CD4-positive, alpha-beta T cell treated with Interleukin-4 for 4 hours (primary cell): ENCODE data around the gene RAG2.

Source experiments
- DNase-seq: peaks from one replicate; pipeline ENCODE4 v3.0.0-alpha.2; 2020

RAG2 gene

GRCh38 chr11:36598051-36598450, at the start of gene RAG2:
RAG2 (minus strand) TSS chr11:36598236; CDS start chr11:36594168, 4,068 bp downstream.
- no peak for DNase-seq

DNA sequence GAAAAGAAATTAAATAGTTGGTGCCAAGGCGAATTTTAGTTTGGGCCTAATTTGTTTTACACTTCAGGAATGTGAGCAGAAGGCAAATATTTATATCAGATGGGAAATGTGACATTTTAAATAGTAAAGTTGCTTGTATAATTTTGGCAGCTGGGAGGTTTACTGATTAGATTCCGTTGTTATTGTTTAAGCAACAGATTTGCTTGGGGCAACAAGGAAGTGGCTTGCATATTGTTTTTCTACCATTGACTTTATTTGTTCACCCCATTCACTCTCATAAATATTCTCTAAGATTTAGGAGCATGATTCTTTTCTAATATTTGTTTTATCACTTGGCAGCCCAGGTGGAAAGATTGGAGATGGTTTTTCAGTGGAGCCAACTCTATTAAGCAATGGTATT, 40.5 kb upstream of the RAG2 start:
- no peak for DNase-seq

DNA sequence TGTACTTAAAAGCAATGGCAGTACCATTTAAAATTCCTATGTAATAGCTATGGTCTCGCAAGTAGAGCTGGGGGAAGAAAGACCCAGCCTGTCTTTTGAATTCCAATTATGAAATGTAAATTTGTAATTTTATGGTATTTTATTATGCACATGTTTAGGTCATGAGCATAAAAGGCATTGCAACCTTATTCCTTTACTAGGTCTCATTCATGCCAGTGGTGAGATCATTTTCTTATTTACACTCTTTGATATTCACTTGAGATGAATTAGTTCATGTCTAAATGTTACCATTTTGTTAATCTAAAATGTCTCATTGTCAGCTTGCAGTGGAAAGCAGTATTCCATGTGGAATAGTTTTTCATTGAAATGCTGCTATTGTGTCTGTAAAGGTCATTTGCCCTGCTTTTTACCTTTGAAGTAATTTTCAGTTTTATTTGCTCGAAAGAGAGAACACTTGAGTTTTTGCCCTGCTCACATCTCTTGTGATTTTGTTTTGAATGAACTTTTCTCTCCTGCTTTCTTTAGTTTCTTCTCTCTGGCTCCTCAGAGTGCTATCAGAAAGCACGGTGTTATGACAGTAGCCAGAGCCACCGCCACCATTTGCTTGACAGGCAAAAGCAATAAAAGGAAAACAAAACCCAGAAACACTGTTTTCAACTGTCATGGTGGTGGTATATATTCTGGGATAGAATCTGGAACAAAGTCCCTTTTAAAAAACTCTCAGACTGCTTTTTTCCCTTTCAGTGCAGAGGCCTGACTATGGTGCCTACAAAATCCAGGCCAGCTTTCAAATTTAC, 37.2 kb upstream of the RAG2 start:
- DNase-seq = no peak

- no peak for DNase-seq
Measured at GRCh38 chr11:36631774-36632173, 33.7 kb upstream of the RAG2 start.

DNA sequence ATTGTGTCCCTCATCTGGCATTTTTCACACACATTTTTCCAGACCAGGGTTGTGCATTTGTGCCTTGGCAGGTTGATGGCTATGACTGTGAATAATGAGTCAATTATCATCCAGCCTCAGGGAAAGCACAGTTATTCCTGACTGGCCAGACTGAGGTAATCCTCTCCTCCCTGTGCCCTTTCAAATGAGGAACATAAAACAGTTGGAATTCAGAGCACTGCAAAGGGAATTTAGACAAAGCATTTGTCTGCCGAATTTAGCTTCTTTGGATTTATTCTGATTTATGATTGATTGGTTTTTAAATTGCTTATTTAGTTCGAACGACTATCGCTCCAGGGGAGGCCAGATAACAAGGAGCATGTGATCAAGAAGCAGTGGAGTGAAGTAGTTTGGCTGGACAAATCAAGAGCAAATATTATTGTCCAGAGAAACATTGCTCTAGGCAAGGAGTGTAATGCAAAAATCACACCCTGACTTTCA, 30.8 kb upstream of the RAG2 start:
- no peak for DNase-seq

DNA sequence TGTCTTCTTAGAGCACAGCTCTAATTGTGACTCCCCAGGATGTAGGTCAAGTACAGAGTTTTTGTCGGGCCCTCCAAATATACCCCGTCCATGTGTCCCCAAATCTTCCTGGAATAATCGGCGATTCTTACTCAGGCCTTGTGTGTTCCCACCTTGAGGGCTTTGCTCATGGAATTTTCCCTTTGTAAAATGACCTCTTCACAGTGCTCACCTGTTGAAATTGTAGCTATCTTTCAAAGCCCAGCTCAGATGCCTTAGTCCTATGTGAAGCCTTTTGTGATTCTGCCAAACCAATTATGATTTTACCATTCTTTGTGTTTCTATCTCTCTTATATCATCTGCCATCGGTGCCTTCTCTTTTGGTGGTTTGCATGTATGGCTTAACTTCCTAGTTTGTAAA, 30.1 kb upstream of the RAG2 start:
- no peak for DNase-seq

DNA sequence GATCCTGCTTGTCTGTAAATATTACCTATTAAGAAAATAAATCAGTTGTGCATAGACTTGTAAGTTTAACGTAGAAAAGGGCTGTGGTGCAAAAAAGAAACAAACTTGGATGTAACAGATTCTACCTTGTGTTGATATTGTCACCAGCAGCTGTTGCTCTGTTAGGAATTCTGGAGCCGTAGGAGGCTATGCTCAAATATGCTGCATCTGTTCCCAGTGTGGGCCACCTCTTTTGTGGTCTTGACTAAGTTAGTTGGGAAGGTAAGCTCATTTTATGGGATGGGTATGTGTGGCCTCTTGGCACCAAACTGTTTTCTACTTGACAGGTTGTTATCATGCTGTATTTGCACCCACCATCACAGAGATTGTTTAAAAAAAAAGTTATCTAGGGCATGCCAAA, 29.4 kb upstream of the RAG2 start:
- DNase-seq = no peak

DNA sequence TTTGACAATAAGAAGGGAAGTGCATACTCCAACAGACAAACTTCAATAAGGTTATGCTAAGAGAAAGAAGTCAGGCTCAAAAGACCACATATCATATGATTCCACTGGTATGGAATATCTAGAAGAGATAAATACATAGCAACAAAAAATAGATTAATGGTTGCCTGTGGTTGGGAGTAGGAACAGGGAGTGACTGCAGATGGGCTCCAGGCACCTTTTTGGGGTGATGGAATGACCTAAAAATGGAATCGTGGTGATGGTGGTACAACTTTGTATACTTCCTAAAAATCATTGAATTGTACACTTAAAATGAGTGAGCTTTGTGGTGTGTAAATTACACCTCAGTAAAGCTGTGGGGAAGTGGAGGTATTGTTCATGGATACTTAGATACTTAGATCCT, 29.0 kb upstream of the RAG2 start:
- no peak for DNase-seq

- DNase-seq = no peak
Measured at GRCh38 chr11:36623494-36623893, 25.5 kb upstream of the RAG2 start.

DNA sequence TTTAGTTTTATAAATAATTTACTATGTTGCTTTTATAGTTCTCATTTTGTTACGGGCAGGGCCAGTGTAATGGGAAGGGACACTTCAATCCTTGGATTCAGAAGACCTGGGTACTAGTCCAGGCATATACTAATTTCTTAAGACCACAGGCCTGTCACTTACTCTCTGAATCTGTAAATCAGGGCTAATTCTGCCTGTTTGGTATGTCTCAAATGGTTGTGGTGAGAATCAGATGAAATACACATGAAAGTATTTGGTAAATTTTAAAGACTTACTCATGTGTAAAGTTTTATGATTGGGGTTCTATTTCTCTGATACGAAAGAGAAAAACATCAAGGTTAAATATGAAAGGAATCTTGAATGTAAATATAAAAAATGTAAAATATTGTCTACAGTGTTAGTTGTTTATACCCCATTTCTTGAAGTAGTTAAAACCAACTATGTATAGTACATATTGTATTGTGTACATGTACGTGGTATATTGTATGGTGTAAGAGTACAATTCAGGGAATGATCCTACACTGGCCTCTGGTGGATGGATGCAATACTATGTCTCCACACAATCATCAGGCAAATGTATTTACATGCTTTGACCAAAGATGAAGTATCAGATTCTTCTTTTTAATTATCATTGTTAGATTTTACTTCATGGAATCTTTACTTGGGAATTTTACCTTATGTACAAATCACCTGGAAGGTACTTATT, 24.5 kb upstream of the RAG2 start:
- no peak for DNase-seq

DNA sequence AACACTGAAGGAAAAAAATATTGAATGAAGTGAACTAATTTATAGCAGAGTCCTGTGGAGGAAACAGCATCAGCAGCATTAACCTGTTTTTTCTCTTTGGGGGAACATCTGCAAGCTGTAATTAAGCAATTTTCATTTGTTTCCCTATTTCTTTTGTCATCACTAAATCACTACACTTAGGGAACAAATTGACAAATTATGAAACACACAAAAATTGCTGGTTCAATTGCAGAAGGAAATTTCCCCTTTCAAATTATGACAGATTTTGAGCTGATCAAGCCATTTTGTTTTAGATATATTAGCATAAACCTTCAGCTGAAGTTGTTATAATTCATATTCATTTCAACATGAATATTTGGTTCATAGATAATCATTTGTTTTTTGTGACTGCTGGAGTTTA, 22.2 kb upstream of the RAG2 start:
- no peak for DNase-seq

DNA sequence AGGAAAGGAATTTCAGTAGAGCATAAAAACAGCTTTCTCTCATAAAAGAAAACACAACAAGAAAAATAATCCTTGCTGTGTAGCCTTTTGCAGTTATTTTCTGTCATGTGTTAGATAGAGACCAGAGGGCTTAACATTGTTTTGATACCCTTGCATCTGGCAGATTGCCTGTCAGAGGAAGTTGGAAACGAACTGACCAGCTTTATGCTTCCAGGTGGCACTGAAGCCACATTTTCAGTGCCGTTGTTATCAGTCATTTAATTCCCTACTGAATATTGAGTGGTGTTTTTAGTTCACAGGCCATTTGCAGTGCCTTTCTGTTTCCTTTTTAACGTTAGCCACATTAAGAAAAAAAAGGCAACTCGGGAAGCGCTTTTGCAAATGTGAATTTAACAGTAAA, 21.5 kb upstream of the RAG2 start:
- DNase-seq = no peak

GRCh38 chr11:36618363-36619047, 20.5 kb upstream of the RAG2 start:
- no peak for DNase-seq

GRCh38 chr11:36617543-36618362, 19.7 kb upstream of the RAG2 start:
- DNase-seq = no peak

DNA sequence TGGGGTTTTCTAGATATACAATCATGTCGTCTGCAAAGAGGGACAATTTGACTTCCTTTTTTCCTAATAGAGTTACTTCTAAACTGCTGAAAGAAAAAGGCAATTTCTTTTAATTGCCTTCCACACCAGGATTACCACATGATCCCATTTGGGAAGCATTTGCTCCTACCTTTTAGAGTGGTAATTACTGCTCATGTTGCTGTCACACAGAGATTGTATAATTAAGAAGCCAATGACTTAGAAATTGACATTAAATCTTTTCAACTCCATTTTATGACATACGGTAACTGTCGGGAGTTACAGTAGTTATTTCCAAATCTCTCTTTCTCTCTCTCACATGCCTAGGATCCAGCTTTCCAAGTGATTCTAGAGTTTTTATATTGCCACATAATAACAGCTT, 17.8 kb upstream of the RAG2 start:
- no peak for DNase-seq

GRCh38 chr11:36609383-36609782, 11.3 kb upstream of the RAG2 start:
- DNase-seq = no peak

- no peak for DNase-seq
Measured at GRCh38 chr11:36608491-36609199, 10.6 kb upstream of the RAG2 start.

- no peak for DNase-seq
Measured at GRCh38 chr11:36605221-36606216, 7.5 kb upstream of the RAG2 start.

- DNase-seq = no peak
Measured at GRCh38 chr11:36602135-36602534, 4.1 kb upstream of the RAG2 start.

DNA sequence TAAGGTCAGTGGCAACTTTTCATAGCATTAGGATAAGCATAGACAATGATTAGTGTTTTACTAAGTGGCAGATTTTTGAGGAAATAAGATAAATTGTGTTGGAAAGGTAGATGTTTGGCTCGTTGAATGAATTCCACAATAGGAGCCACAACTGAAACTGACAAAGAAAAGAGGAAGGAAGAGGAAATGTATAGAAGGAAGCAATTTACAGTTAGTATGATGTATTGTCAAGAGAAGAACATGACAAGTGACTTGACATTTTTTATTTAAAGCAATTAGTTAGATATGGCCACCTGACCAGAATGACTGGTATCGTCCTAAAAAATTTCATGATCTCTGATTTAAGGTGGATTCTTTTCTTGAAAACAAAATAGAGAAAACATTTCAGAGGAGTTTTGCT, 3.1 kb upstream of the RAG2 start:
- no peak for DNase-seq

DNA sequence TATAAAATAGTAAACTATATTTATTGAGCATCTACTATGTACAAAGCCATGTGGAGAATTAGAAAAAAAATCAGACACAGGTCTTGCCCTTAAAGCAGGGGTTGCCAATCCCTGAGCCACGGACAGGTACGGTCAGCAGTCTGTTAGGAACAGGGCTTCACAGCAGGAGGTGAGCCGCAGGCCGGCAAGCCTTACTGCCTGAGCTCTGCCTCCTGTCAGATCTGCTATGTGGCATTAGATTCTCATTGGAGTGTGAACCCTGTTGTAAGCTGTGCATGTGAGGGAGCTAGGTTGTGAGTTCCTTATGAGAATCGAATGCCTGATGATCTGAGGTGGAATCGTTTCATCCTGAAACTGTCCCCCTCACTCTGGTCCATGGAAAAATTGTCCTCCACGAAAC, 2.1 kb upstream of the RAG2 start:
- DNase-seq = no peak
